ENCODE measurements around the gene NGLY1.

NGLY1 gene

DNA sequence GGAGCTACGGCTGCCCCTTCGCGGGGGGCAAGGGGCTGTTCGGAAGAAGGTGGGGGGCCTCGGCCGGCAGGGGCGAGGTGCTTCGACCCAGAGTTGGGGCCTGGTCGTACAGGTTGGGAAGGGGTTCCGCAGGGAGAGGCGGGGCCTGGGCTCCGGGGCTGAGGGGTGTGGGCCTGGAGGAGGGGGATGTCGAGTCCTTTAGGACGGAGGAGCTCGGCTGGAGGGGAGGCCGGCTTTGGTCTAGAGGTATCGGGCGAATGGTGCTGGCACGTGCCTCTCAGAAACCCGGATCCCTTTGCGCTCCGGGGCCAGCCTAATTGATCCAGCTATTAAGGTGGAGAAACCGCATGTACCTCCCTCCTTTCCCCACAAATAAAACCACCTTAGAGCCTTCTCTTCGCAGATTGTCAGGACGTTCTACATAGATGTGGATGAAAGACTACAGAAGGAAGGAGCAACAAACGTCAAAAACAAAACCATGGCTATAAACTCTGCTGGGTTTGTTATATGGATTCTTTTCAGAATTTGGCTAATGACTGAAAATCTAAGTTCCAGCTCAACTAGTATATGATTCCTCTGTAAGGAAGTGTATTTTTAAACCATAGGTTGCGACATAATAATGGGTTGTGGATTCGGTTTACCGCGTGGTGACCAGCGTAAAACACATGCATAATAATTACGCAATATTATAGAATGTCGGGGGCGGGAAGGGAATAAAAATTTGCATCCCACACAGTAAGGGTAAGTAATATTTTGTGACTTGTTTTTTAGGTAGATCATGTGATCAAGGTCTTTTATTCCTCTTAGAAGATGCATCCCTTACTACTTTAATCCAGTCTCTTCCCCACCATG lies 644 bp upstream of the NGLY1 start:
- peak overlapping the region; percentile 47 for H3K4me3 ChIP-seq (ENCODE audit: low read depth, low read length)
- DNase-seq: peak; percentile 72
- TF ChIP-seq CTCF (IDR thresholded peaks at IDR 0.05; ENCODE audit: low read depth, low read length): no peak
- H3K27ac ChIP-seq: no peak overlapping the region
- H3K36me3 ChIP-seq: no peaks in the 10 kb centered on the region
- no peaks in the 10 kb centered on the region for H3K27me3 ChIP-seq (ENCODE audit: insufficient read depth, low read depth, severe bottlenecking)
- no peaks in the 10 kb centered on the region for H3K9me3 ChIP-seq (ENCODE audit: severe bottlenecking)

DNA sequence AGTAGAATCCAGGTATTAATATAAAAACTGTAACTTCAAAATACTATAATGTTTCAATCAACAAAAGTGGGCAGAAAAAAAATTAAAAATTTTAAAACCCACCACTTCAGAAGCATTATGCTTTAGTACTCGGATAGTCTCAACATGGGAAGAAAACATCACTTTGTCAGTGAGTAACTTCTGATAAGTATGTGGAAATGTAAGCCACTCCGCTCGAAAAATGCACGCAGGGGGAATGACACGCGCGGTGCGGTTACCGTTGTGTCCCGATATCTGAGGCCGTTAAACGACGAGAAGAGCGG lies 656 bp downstream of the NGLY1 start:
- Histone ChIP-seq H3K27me3 (ENCODE audit: insufficient read depth, low read depth, severe bottlenecking) (no peaks in the 10 kb centered on the region), H3K36me3 (peaks cover 6% of the 10 kb centered on the region), H3K4me3 (ENCODE audit: low read depth, low read length) (peak overlapping the region; percentile 70), H3K27ac (peak overlapping the region; percentile 58), H3K9me3 (ENCODE audit: severe bottlenecking) (no peaks in the 10 kb centered on the region)
- no peak for DNase-seq
- TF ChIP-seq CTCF (IDR thresholded peaks at IDR 0.05; ENCODE audit: low read depth, low read length): no peak

DNA sequence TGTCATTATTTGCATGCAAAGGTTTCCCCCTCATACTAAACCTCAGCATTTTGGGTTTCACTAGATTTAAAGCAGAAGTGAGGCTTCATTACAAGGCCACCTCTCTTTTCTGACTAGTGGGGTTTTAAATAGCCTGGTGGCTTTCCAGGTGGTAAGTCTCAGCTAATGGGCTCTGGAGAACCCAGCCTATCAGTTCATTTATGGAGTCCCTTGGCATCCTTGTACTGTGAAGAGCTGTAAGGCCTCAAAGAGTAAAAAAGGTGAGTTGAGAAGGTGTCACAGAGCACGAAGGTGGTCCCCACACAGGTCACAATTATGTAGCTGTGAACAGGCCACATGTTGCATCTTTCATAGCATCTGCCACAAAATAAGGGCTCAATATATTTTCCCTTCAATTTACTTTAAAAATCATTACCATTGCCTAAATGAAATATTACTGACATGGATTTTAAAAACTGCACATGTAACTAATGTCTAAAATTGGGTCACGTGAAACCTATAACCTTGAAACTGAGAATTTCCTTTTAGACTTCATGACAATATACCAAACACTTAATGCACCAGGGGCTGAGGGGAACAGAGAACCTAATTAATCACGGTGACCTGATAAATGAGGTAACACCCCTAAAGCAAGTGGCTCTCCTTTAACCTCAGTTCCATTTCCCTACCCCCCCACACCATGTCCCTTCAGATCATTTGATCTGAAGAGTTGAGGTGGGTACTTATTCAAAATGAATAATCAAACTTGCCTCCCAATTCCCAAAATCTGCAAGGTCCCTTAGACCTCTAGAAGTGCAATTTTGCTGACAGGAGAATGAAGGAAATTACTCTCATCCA lies 1.3 kb downstream of the NGLY1 start:
- no peak overlapping the region for H3K27ac ChIP-seq
- peak overlapping the region; percentile 70 for H3K4me3 ChIP-seq (ENCODE audit: low read depth, low read length)
- no peak for DNase-seq
- peaks cover 10% of the 10 kb centered on the region for H3K36me3 ChIP-seq
- TF ChIP-seq CTCF (IDR thresholded peaks at IDR 0.05; ENCODE audit: low read depth, low read length): no peak
- no peaks in the 10 kb centered on the region for H3K9me3 ChIP-seq (ENCODE audit: severe bottlenecking)
- H3K27me3 ChIP-seq (ENCODE audit: insufficient read depth, low read depth, severe bottlenecking): no peaks in the 10 kb centered on the region

DNA sequence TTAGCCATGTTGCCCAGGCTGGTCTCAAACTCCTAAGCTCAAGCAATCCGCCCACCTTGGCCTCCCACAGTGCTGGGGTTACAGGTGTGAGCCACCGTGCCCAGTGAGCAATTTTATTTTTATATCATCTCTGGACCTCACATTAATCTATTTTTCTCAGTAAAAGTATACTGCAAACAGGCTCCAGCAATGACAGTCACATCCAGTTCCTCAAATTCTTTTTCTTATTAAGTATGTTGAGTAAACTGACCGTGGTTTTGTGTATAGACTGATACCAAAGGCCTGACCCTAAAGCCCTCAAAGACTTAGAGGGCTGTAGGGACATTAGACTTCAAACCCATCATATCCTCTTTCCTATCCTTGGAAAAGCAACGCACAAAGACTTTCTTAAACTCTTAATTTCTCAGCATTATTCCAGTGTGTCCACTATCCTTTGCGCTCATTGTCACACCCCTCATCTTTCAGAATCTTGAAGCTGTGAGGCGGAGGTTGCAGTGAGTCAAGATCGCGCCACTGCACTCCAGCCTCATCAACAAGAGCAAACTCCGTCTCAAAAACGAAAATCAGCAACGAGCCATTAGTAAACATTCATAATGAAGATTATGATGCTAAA lies 2.0 kb downstream of the NGLY1 start:
- Histone ChIP-seq H3K27me3 (ENCODE audit: insufficient read depth, low read depth, severe bottlenecking) (no peaks in the 10 kb centered on the region), H3K36me3 (peaks cover 17% of the 10 kb centered on the region), H3K9me3 (ENCODE audit: severe bottlenecking) (no peaks in the 10 kb centered on the region), H3K4me3 (ENCODE audit: low read depth, low read length) (no peak overlapping the region), H3K27ac (no peak overlapping the region)
- no peak for DNase-seq
- no peak for TF ChIP-seq CTCF (IDR thresholded peaks at IDR 0.05; ENCODE audit: low read depth, low read length)

DNA sequence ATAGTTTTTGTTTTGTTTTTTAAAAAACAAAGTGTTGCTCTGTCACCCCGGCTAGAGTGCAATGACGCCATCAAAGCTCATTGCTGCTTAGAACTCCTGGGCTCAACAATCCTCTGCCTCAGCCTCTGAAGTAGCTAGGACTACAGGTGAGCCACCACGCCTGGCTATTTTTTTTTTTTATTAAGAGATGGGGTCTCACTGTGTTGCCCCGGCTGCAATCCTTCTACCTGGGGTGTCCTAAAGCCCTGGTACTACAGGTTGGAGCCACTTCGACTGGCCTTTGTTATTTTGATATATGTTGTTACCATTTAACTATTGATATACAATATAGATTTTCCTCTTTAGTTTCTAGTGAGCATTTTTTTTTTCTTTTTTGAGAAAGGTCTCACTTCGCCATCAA lies 2.6 kb downstream of the NGLY1 start:
- TF ChIP-seq CTCF (IDR thresholded peaks at IDR 0.05; ENCODE audit: low read depth, low read length): no peak
- H3K9me3 ChIP-seq (ENCODE audit: severe bottlenecking): no peaks in the 10 kb centered on the region
- H3K36me3 ChIP-seq: peaks cover 21% of the 10 kb centered on the region
- H3K4me3 ChIP-seq (ENCODE audit: low read depth, low read length): no peak overlapping the region
- DNase-seq: no peak
- H3K27me3 ChIP-seq (ENCODE audit: insufficient read depth, low read depth, severe bottlenecking): no peaks in the 10 kb centered on the region
- H3K27ac ChIP-seq: no peak overlapping the region

Data from WERI-Rb-1 (cell line).